Fibroblast of mammary gland (primary cell): ENCODE measurements around the gene ST8SIA6.
A peak's percentile ranks its signal among the peaks of the same experiment; 100 is the strongest.

Experiments
- DNase-seq: peaks from one replicate; pipeline ENCODE4 v3.0.0-alpha.2; 2010; ENCODE audit warnings: low read depth
- H3K4me3 ChIP-seq: 2 replicates; pipeline ENCODE4 v1.5.1; 2011; ENCODE audit warnings: low read depth, mild to moderate bottlenecking, low read length, moderate library complexity; ENCODE audit not compliant: control insufficient read depth
- TF ChIP-seq, protein P1 (sequence below): conservative IDR thresholded peaks from 2 replicates; pipeline ENCODE4 v1.5.1; 2011; ENCODE audit warnings: low read depth, low read length, inconsistent platforms; ENCODE audit not compliant: control insufficient read depth, insufficient read depth

The ST8SIA6 gene

DNA sequence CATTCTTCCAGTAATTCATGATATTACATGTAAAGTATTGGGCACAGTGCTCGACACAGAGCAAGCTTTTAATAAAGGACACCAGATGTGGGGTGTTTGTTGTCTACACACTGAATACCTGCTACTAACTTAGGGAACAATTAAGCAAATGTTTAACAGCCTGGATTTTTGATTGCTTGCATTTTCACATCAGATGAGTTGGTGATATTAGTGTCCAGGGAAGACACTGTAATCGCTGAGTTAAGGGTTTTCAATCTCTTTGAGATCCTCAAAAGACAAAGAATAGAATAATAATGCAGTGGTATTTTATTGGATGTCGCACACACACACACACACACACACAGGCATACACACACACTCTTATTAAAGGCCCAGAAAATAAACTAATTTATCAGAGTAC is 147.3 kb downstream of the ST8SIA6 start:
- H3K4me3 ChIP-seq, result no peak overlapping the region
- TF ChIP-seq, protein P1, sequence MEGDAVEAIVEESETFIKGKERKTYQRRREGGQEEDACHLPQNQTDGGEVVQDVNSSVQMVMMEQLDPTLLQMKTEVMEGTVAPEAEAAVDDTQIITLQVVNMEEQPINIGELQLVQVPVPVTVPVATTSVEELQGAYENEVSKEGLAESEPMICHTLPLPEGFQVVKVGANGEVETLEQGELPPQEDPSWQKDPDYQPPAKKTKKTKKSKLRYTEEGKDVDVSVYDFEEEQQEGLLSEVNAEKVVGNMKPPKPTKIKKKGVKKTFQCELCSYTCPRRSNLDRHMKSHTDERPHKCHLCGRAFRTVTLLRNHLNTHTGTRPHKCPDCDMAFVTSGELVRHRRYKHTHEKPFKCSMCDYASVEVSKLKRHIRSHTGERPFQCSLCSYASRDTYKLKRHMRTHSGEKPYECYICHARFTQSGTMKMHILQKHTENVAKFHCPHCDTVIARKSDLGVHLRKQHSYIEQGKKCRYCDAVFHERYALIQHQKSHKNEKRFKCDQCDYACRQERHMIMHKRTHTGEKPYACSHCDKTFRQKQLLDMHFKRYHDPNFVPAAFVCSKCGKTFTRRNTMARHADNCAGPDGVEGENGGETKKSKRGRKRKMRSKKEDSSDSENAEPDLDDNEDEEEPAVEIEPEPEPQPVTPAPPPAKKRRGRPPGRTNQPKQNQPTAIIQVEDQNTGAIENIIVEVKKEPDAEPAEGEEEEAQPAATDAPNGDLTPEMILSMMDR, result no peak
- no peak for DNase-seq

DNA sequence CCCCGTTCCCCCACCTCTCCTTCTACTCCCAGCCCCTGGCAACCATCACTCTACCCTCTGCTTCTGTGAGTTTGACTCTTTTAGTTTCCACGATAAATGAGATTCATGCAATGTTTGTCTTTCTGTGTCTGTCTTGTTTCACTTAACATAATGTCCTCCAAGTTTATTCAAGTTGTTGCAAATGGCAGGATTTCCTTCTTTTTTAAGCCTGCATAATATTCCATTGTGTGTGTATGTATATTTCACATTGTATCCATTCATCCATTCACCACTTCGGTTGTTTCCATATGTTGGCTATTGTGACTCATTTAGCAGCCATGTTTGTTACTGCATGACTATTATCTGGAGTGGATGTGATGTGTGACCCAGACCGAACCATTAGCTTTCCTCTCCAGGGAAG is 162.0 kb downstream of the ST8SIA6 start:
- peak; percentile 3 for DNase-seq
- H3K4me3 ChIP-seq, result no peak overlapping the region
- TF ChIP-seq, protein P1, result no peak

DNA sequence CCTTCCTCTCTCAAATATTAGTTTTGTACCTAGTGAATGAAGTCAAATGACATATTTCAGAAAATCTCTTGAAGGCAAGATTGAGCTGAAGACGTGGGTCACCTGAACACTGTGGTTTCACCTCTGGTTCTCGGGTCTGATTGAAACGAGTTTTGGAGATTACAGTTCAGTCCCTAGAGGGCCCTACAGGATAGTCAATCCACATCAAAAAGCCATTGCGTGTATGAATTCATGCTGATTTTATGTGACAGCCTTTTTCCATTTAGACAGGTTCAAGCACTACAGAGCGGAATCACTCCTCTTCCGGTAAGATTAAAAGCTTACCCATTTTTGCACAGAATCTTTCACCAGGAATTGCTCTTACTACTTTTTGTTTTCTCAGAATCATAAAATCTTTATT is 164.2 kb downstream of the ST8SIA6 start:
- no peak overlapping the region for H3K4me3 ChIP-seq
- TF ChIP-seq, protein P1, result peak; percentile 24
- peak; percentile 25 for DNase-seq

- TF ChIP-seq, protein P1, result no peak
These were observed 164.6 kb downstream of the ST8SIA6 start for GRCh38 chr10:17289763-17290162.

DNA sequence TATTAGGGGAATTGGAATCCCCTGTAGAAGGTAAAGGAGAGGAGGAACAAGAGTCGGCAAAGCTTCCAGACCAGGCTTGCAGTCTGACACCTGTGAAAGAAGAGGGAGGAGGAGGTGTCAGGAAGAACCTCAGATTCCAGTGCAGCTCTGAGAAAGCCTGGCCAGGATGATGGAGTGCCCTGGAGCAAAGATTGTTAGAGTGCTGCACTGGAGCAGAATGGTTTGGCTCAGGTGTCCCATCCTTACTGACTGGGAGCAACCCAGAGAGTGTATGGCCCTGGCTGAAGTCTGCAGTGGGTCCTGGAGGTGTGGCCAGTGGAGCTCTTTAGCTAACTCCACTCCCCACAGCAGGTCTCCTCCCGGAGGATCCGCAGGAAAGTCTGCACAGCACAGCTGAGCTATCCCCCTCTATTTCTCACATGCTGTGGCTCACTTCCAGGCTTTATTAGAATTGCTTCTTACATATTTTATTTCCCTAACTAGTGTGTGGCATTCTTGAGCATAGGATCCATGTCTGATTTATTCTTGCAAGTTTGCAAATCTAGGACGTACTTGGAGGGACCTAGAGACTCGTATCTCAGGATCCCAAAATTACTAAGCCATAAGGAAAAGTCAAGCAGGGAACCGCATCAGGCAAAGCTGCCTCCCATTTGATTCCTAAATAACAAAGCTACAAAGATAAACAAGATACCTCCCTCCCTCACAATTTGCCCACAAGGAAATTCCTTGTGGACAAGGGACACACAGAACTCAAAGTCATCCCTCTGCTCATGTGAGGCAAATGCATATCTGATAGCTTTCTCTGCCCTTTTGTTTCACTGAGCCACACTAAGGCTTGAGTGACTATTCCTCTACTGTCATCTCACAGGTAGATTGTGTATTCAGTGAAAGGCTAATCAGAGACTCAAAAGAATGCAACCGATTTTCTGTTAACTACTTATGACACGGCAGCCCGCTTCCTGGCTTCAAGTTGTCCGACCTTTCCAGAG is 167.5 kb downstream of the ST8SIA6 start:
- no peak for DNase-seq
- H3K4me3 ChIP-seq, result no peak overlapping the region
- TF ChIP-seq, protein P1, result no peak

More at GRCh38 chr10:17289763-17290162, 164.6 kb downstream of the ST8SIA6 start:
- DNase-seq, result no peak
- H3K4me3 ChIP-seq, result no peak overlapping the region

GRCh38 chr10:17282311-17282710 is 172.1 kb downstream of the ST8SIA6 start:
- DNase-seq, result no peak
- TF ChIP-seq, protein P1, result no peak
- no peak overlapping the region for H3K4me3 ChIP-seq
